Neural progenitor cell (in vitro differentiated cells): ENCODE data around the gene LRRC47. TPM values are rescaled to one million over a fixed set of nuclear protein-coding genes. Genes with fewer than 3 reads are reported as not detected.

ENCODE experiments used
- DNase-seq: peaks from one replicate; pipeline ENCODE4 v3.0.0-alpha.2; 2016; ENCODE audit warnings: low spot score
- H2AFZ ChIP-seq: fragments of 200-600 bp; sonication (generic); replicated peaks from 2 replicates; pipeline ENCODE4 v1.6.1; 2016; ENCODE audit warnings: antibody characterized with exemption
- H3F3A ChIP-seq: fragments of 200-600 bp; sonication (generic); 2 replicates; pipeline ENCODE4 v1.6.1; 2016; ENCODE audit warnings: antibody characterized with exemption, low read depth
- H3K27ac ChIP-seq: fragments of 200-600 bp; sonication (generic); 2 replicates; pipeline ENCODE4 v1.5.1; 2016; ENCODE audit warnings: mild to moderate bottlenecking
- H3K27me3 ChIP-seq: fragments of 200-600 bp; sonication (generic); 2 replicates; pipeline ENCODE4 v1.6.1; 2016; ENCODE audit warnings: mild to moderate bottlenecking, moderate library complexity
- H3K36me3 ChIP-seq: fragments of 200-600 bp; sonication (generic); 2 replicates; pipeline ENCODE4 v1.5.1; 2016
- H3K4me1 ChIP-seq: fragments of 200-600 bp; sonication (generic); 2 replicates; pipeline ENCODE4 v1.6.1; 2016; ENCODE audit warnings: mixed run types
- H3K4me2 ChIP-seq: fragments of 200-600 bp; sonication (generic); 2 replicates; pipeline ENCODE4 v1.6.1; 2016
- H3K4me3 ChIP-seq: fragments of 200-600 bp; sonication (generic); 2 replicates; pipeline ENCODE4 v1.5.1; 2016
- H3K79me2 ChIP-seq: fragments of 200-600 bp; sonication (generic); 2 replicates; pipeline ENCODE4 v1.6.1; 2016; ENCODE audit warnings: low read depth
- H3K9ac ChIP-seq: fragments of 200-600 bp; sonication (generic); 2 replicates; pipeline ENCODE4 v1.6.1; 2016
- H3K9me3 ChIP-seq: fragments of 200-600 bp; sonication (generic); 2 replicates; pipeline ENCODE4 v1.5.1; 2016; ENCODE audit warnings: low read depth
- H4K20me1 ChIP-seq: fragments of 200-600 bp; sonication (generic); 2 replicates; pipeline ENCODE4 v1.6.1; 2016; ENCODE audit warnings: low read depth
- H3K27ac Mint-ChIP-seq: 3 replicates; pipeline ENCODE4 v1.8.0; 2021; ENCODE audit warnings: mixed read lengths
- H3K27me3 Mint-ChIP-seq: 2 replicates; pipeline ENCODE4 v1.8.0; 2022; ENCODE audit warnings: low read depth, mild to moderate bottlenecking, inconsistent platforms, moderate library complexity, mixed read lengths; ENCODE audit not compliant: insufficient read depth
- H3K36me3 Mint-ChIP-seq: 3 replicates; pipeline ENCODE4 v1.8.0; 2021; ENCODE audit warnings: mixed read lengths
- H3K4me1 Mint-ChIP-seq: 3 replicates; pipeline ENCODE4 v1.8.0; 2021; ENCODE audit warnings: mixed read lengths
- H3K4me3 Mint-ChIP-seq: 3 replicates; pipeline ENCODE4 v1.8.0; 2021; ENCODE audit warnings: mild to moderate bottlenecking, moderate library complexity, mixed read lengths
- H3K9me3 Mint-ChIP-seq: 3 replicates; pipeline ENCODE4 v1.8.0; 2020; ENCODE audit warnings: mixed read lengths
- CTCF ChIP-seq: fragments of 200-600 bp; sonication (generic); IDR thresholded peaks from 2 replicates; pipeline ENCODE4 v1.5.1; 2017; ENCODE audit warnings: antibody characterized with exemption, mild to moderate bottlenecking
- EZH2 ChIP-seq: fragments of 200-600 bp; sonication (generic); IDR thresholded peaks from 2 replicates; pipeline ENCODE4 v1.6.1; 2017; ENCODE audit warnings: antibody characterized with exemption, mild to moderate bottlenecking, moderate library complexity
- EZH2phosphoT487 ChIP-seq: fragments of 200-600 bp; sonication (generic); IDR thresholded peaks from 2 replicates; pipeline ENCODE4 v1.6.1; 2017; ENCODE audit warnings: antibody characterized with exemption
- total RNA-seq: library from RNA; depleted of rRNA; stranded (reverse); fragments of >200 nt; gene quantifications from 2 replicates; pipeline ENCODE4 v1.2.3, GENCODE V29; 2015; ENCODE audit warnings: low replicate concordance

Gene LRRC47
- total RNA-seq, 1 donor from 2014 or later: 51.0 TPM

- Mint-ChIP-seq H3K27me3 (peaks cover 2% of the 10 kb centered on the region), H3K27ac (no peak overlapping the region), H3K4me3 (no peak overlapping the region), H3K4me1 (peaks cover 9% of the 10 kb centered on the region), H3K9me3 (no peaks in the 10 kb centered on the region), H3K36me3 (peaks cover 8% of the 10 kb centered on the region)
- H3K79me2 ChIP-seq: no peaks in the 10 kb centered on the region
- H4K20me1 ChIP-seq: peaks cover 6% of the 10 kb centered on the region
- peaks cover 10% of the 10 kb centered on the region for H3K4me1 ChIP-seq
- H3K4me3 ChIP-seq: no peak overlapping the region
- H3K27me3 ChIP-seq: no peaks in the 10 kb centered on the region
- TF ChIP-seq CTCF (no peak), EZH2phosphoT487 (no peak), EZH2 (no peak)
- H3K4me2 ChIP-seq: no peak overlapping the region
- H3K9me3 ChIP-seq: no peaks in the 10 kb centered on the region
- no peak overlapping the region for H3K9ac ChIP-seq
- H3K27ac ChIP-seq: no peak overlapping the region
- H3F3A ChIP-seq: no peaks in the 10 kb centered on the region
- no peaks in the 10 kb centered on the region for H3K36me3 ChIP-seq
- H2AFZ ChIP-seq: no peak overlapping the region
- DNase-seq: no peak
Measured at GRCh38 chr1:3736131-3736561, 60.2 kb downstream of the LRRC47 start.

GRCh38 chr1:3735688-3736087 lies 60.6 kb downstream of the LRRC47 start:
- Histone ChIP-seq H3K4me1 (peaks cover 10% of the 10 kb centered on the region), H3K27me3 (no peaks in the 10 kb centered on the region), H3K4me2 (no peak overlapping the region), H2AFZ (no peak overlapping the region), H3K79me2 (no peaks in the 10 kb centered on the region), H3K9ac (no peak overlapping the region), H3F3A (no peaks in the 10 kb centered on the region), H3K27ac (no peak overlapping the region), H3K36me3 (no peaks in the 10 kb centered on the region), H3K4me3 (no peak overlapping the region), H4K20me1 (peaks cover 6% of the 10 kb centered on the region), H3K9me3 (no peaks in the 10 kb centered on the region)
- no peaks in the 10 kb centered on the region for H3K9me3 Mint-ChIP-seq
- peaks cover 9% of the 10 kb centered on the region for H3K4me1 Mint-ChIP-seq
- no peak overlapping the region for H3K4me3 Mint-ChIP-seq
- no peak for DNase-seq
- H3K36me3 Mint-ChIP-seq: peaks cover 7% of the 10 kb centered on the region
- peaks cover 2% of the 10 kb centered on the region for H3K27me3 Mint-ChIP-seq
- TF ChIP-seq CTCF (no peak), EZH2phosphoT487 (no peak), EZH2 (no peak)
- no peak overlapping the region for H3K27ac Mint-ChIP-seq

GRCh38 chr1:3735027-3735681 lies 61.1 kb downstream of the LRRC47 start:
- H3K27me3 Mint-ChIP-seq: peaks cover 2% of the 10 kb centered on the region
- H3K36me3 ChIP-seq: no peaks in the 10 kb centered on the region
- no peak overlapping the region for H3K4me3 Mint-ChIP-seq

More at GRCh38 chr1:3735027-3735681, 61.1 kb downstream of the LRRC47 start:
- peaks cover 10% of the 10 kb centered on the region for H3K4me1 ChIP-seq
- Mint-ChIP-seq H3K27ac (no peak overlapping the region), H3K36me3 (peaks cover 7% of the 10 kb centered on the region), H3K4me1 (peaks cover 9% of the 10 kb centered on the region), H3K9me3 (no peaks in the 10 kb centered on the region)
- TF ChIP-seq EZH2phosphoT487 (no peak), EZH2 (no peak), CTCF (no peak)
- no peaks in the 10 kb centered on the region for H3K9me3 ChIP-seq
- no peak overlapping the region for H3K9ac ChIP-seq
- H4K20me1 ChIP-seq: peaks cover 4% of the 10 kb centered on the region
- DNase-seq: no peak
- H3K27me3 ChIP-seq: no peaks in the 10 kb centered on the region
- H3K27ac ChIP-seq: no peak overlapping the region
- H3K4me2 ChIP-seq: no peak overlapping the region
- H2AFZ ChIP-seq: no peak overlapping the region
- no peaks in the 10 kb centered on the region for H3K79me2 ChIP-seq
- no peaks in the 10 kb centered on the region for H3F3A ChIP-seq
- no peak overlapping the region for H3K4me3 ChIP-seq
